ENCODE results near the gene H2AZ1.

The H2AZ1 gene

DNA sequence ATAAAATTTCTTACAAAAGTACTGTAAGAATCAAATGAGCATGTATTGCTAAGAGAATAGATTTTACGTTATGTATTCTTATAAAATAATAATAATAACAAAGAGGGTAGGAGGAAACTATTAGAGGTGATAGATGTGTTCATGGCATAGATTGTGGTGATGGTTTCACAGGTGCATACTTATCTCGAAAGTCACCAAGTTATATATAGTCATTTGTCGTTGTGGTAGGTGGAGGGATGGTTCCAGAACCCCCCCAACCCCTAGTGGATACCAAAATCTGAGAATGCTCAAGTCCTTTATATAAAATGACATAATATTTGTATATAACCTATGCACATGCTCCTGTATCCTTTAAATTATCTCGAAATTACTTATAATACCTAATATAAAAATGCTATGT lies 36.7 kb upstream of the H2AZ1 start:
- Histone ChIP-seq H2AFZ (no peak overlapping the region), H3K9ac (no peak overlapping the region), H3K4me2 (ENCODE audit: low read length) (no peak overlapping the region), H3K79me2 (no peaks in the 10 kb centered on the region), H3K36me3 (ENCODE audit: control insufficient read depth, insufficient read depth, low read length) (no peaks in the 10 kb centered on the region), H3K4me3 (ENCODE audit: low read depth, low read length) (no peak overlapping the region), H3K27me3 (ENCODE audit: control insufficient read depth, insufficient read depth, low read length) (no peaks in the 10 kb centered on the region), H3K9me3 (ENCODE audit: control insufficient read depth, low read length) (no peaks in the 10 kb centered on the region), H3K27ac (no peak overlapping the region), H3K4me1 (no peaks in the 10 kb centered on the region)
- no peak for TF ChIP-seq CTCF (IDR thresholded peaks at IDR 0.05)

GRCh38 chr4:99983289-99983943 lies 33.3 kb upstream of the H2AZ1 start:
- Histone ChIP-seq H3K4me2 (ENCODE audit: low read length) (no peak overlapping the region), H3K4me1 (no peaks in the 10 kb centered on the region), H3K79me2 (no peaks in the 10 kb centered on the region), H3K9ac (no peak overlapping the region), H3K36me3 (ENCODE audit: control insufficient read depth, insufficient read depth, low read length) (no peaks in the 10 kb centered on the region), H2AFZ (no peak overlapping the region), H3K9me3 (ENCODE audit: control insufficient read depth, low read length) (no peaks in the 10 kb centered on the region), H3K4me3 (ENCODE audit: low read depth, low read length) (no peak overlapping the region), H3K27me3 (ENCODE audit: control insufficient read depth, insufficient read depth, low read length) (no peaks in the 10 kb centered on the region), H3K27ac (no peak overlapping the region)
- no peak for TF ChIP-seq CTCF (IDR thresholded peaks at IDR 0.05)

GRCh38 chr4:99979872-99980271 lies 29.8 kb upstream of the H2AZ1 start:
- Histone ChIP-seq H3K4me2 (ENCODE audit: low read length) (no peak overlapping the region), H3K79me2 (no peaks in the 10 kb centered on the region), H3K27ac (no peak overlapping the region), H3K9ac (no peak overlapping the region), H3K9me3 (ENCODE audit: control insufficient read depth, low read length) (no peaks in the 10 kb centered on the region), H3K4me1 (no peaks in the 10 kb centered on the region), H2AFZ (no peak overlapping the region), H3K27me3 (ENCODE audit: control insufficient read depth, insufficient read depth, low read length) (no peaks in the 10 kb centered on the region), H3K36me3 (ENCODE audit: control insufficient read depth, insufficient read depth, low read length) (no peaks in the 10 kb centered on the region), H3K4me3 (ENCODE audit: low read depth, low read length) (no peak overlapping the region)
- no peak for TF ChIP-seq CTCF (IDR thresholded peaks at IDR 0.05)

DNA sequence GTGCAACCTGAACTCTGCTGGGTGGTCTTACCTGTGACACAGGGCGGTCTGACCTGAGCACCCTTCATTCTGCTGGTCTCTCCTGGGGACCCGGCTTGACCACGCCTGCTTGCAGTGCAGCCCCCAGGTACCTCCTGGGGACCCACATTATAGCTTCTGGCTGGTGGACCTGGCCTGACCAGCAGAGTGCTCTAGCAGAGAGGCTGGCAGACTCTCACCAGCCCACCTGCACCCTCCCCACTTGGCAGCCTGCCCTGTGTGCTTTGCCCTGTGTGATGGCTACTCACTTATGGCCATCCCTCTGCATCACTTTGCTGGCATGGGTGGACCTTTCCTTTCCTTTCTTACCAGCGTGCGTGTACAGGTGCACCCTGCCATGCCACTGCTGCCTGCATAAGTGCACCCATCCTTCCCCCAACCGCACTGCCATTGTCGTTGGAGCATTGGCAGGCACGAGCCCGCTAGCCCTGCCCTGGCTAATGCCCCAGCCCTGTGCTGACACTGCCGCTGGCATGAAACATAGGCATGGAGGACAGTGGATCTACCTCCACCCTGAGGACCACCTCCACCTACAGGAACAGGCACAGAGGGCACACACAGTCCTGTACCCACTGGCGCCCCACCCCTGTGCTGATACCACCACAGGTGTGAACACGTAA lies 21.5 kb upstream of the H2AZ1 start:
- no peak overlapping the region for H3K27ac ChIP-seq
- H3K27me3 ChIP-seq (ENCODE audit: control insufficient read depth, insufficient read depth, low read length) = no peaks in the 10 kb centered on the region
- H3K4me2 ChIP-seq (ENCODE audit: low read length) = no peak overlapping the region
- H3K4me3 ChIP-seq (ENCODE audit: low read depth, low read length) = no peak overlapping the region
- no peak for TF ChIP-seq CTCF (IDR thresholded peaks at IDR 0.05)
- H3K9ac ChIP-seq = no peak overlapping the region
- no peak overlapping the region for H2AFZ ChIP-seq
- no peaks in the 10 kb centered on the region for H3K36me3 ChIP-seq (ENCODE audit: control insufficient read depth, insufficient read depth, low read length)
- no peaks in the 10 kb centered on the region for H3K79me2 ChIP-seq
- no peaks in the 10 kb centered on the region for H3K9me3 ChIP-seq (ENCODE audit: control insufficient read depth, low read length)
- H3K4me1 ChIP-seq = no peaks in the 10 kb centered on the region

DNA sequence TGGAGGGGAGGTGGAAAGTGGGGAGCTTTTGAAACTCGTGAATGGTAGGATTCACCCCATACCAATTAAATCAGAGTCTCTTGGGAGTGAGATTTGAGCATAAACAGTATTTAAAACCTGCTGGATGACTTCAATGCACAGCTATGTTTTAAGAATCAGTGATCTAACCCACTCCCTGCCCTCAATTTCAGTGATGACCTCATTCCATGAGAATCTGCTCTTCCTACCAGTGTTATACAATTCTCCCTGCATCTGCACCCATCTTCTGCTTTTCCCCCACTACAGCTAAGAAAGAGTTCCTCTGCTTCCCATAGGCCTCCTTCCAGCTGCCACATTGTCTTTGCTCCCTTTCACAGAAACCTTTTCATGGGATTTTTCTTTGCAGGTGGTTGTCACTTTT lies 18.3 kb upstream of the H2AZ1 start:
- Histone ChIP-seq H3K4me1 (no peaks in the 10 kb centered on the region), H3K27ac (no peak overlapping the region), H3K36me3 (ENCODE audit: control insufficient read depth, insufficient read depth, low read length) (no peaks in the 10 kb centered on the region), H3K4me3 (ENCODE audit: low read depth, low read length) (no peak overlapping the region), H3K9me3 (ENCODE audit: control insufficient read depth, low read length) (no peaks in the 10 kb centered on the region), H3K79me2 (no peaks in the 10 kb centered on the region), H2AFZ (no peak overlapping the region), H3K4me2 (ENCODE audit: low read length) (no peak overlapping the region), H3K9ac (no peak overlapping the region), H3K27me3 (ENCODE audit: control insufficient read depth, insufficient read depth, low read length) (no peaks in the 10 kb centered on the region)
- no peak for TF ChIP-seq CTCF (IDR thresholded peaks at IDR 0.05)

All from parathyroid adenoma (tissue), 2 donors.